OCI-LY7 (cell line): Measurements from ENCODE around the gene GRHL1. TPM values are rescaled to one million over a fixed set of nuclear protein-coding genes. Genes with fewer than 3 reads are reported as not detected.
"Not testable (repeated sequence)": the region's sequence is repeated elsewhere in the genome, so short reads cannot be mapped to it uniquely, and the experiment has no call there.

ENCODE experiments used
- BruUV-seq: library from RNA; stranded (reverse); fragments of 400-500 nt; replicated peaks from 2 replicates; lab custom pipeline; 2021; lab: Mats Ljungman, UMichigan
- CTCF ChIA-PET: fragments of 300-600 bp; sonication (Branson Sonifier 250); formaldehyde crosslinking; loops from one replicate; lab custom pipeline; 2022; ENCODE audit warnings: antibody characterized with exemption; ENCODE audit not compliant: unreplicated experiment; lab: Charles Lee
- POLR2A ChIA-PET: fragments of 300-600 bp; sonication (Branson Sonifier 250); formaldehyde crosslinking; loops from one replicate; lab custom pipeline; 2022; ENCODE audit warnings: antibody characterized with exemption; lab: Charles Lee
- DNase-seq: peaks from one replicate; pipeline ENCODE4 v3.0.0-alpha.2; 2015; ENCODE audit warnings: low spot score
- H2AFZ ChIP-seq: fragments of 200-600 bp; sonication (generic), shearing (Covaris generic); 2 replicates; pipeline ENCODE4 v1.6.1; 2014; ENCODE audit warnings: mild to moderate bottlenecking, antibody characterized with exemption, low read length, moderate library complexity
- H3K27ac ChIP-seq: fragments of 200-600 bp; sonication (generic); 2 replicates; pipeline ENCODE4 v1.5.1; 2014; ENCODE audit warnings: mixed run types, low read depth, mild to moderate bottlenecking, moderate library complexity, low read length, inconsistent platforms; ENCODE audit not compliant: poor library complexity, severe bottlenecking
- H3K36me3 ChIP-seq: fragments of 200-600 bp; sonication (generic); 2 replicates; pipeline ENCODE4 v1.6.1; 2014; ENCODE audit warnings: mild to moderate bottlenecking, antibody characterized with exemption, low read length, moderate library complexity, mixed read lengths; ENCODE audit not compliant: insufficient read depth
- H3K4me1 ChIP-seq: fragments of 200-600 bp; sonication (generic); 2 replicates; pipeline ENCODE4 v1.5.1; 2014; ENCODE audit warnings: mild to moderate bottlenecking, low read length; ENCODE audit not compliant: insufficient read depth, poor library complexity, severe bottlenecking
- H3K4me2 ChIP-seq: fragments of 200-600 bp; sonication (generic); 2 replicates; pipeline ENCODE4 v1.6.1; 2014; ENCODE audit warnings: mild to moderate bottlenecking, low read length
- H3K4me3 ChIP-seq: fragments of 200-600 bp; sonication (generic); 2 replicates; pipeline ENCODE4 v1.5.1; 2014; ENCODE audit warnings: mild to moderate bottlenecking, low read depth, low read length; ENCODE audit not compliant: poor library complexity, severe bottlenecking
- H3K79me2 ChIP-seq: fragments of 200-600 bp; sonication (generic); 2 replicates; pipeline ENCODE4 v1.6.1; 2016; ENCODE audit warnings: low read depth, mild to moderate bottlenecking, low read length, moderate library complexity, mixed read lengths; ENCODE audit not compliant: insufficient read depth
- H3K9me2 ChIP-seq: fragments of 200-600 bp; sonication (generic); 2 replicates; pipeline ENCODE4 v1.6.1; 2016; ENCODE audit warnings: mild to moderate bottlenecking, low read length, mixed read lengths; ENCODE audit not compliant: insufficient read depth
- H3K9me3 ChIP-seq: fragments of 200-600 bp; sonication (generic); 2 replicates; pipeline ENCODE4 v1.6.1; 2014; ENCODE audit warnings: mild to moderate bottlenecking, mixed run types, low read length, mixed read lengths
- H4K20me1 ChIP-seq: fragments of 200-600 bp; sonication (generic); 2 replicates; pipeline ENCODE4 v1.6.1; 2014; ENCODE audit warnings: mild to moderate bottlenecking, antibody characterized with exemption, low read length, moderate library complexity, mixed read lengths; ENCODE audit not compliant: insufficient read depth
- EZH2phosphoT487 ChIP-seq: fragments of 200-600 bp; sonication (generic); IDR thresholded peaks from 2 replicates; pipeline ENCODE4 v1.6.1; 2018; ENCODE audit warnings: low read depth, borderline replicate concordance, mild to moderate bottlenecking, mixed run types, antibody characterized with exemption, low read length, moderate library complexity, mixed read lengths
- intact Hi-C: fragments of 100-400 bp; cut with micrococcal nuclease; formaldehyde crosslinking; loops from one replicate; pipeline ENCODE4 v1.10.0; 2022; ENCODE audit not compliant: unreplicated experiment
- total RNA-seq, 2 experiments: library from RNA; depleted of rRNA in 1 of 2; stranded (reverse); fragments of >200 nt in 1 of 2; shearing (Covaris generic) in 1 of 2; gene quantifications; 2 replicates each; pipeline ENCODE4 v1.2.3, GENCODE V29; 2014 to 2022
- TF ChIP-seq, protein P1 (sequence below): fragments of 200-600 bp; sonication (generic); conservative IDR thresholded peaks from 2 replicates; pipeline ENCODE4 v1.5.1; 2014; ENCODE audit warnings: mild to moderate bottlenecking, antibody characterized with exemption, low read length, moderate library complexity, mixed read lengths

The GRHL1 gene
- total RNA-seq, 2 experiments from 2014 or later = 0.19 to 2.5 TPM

DNA sequence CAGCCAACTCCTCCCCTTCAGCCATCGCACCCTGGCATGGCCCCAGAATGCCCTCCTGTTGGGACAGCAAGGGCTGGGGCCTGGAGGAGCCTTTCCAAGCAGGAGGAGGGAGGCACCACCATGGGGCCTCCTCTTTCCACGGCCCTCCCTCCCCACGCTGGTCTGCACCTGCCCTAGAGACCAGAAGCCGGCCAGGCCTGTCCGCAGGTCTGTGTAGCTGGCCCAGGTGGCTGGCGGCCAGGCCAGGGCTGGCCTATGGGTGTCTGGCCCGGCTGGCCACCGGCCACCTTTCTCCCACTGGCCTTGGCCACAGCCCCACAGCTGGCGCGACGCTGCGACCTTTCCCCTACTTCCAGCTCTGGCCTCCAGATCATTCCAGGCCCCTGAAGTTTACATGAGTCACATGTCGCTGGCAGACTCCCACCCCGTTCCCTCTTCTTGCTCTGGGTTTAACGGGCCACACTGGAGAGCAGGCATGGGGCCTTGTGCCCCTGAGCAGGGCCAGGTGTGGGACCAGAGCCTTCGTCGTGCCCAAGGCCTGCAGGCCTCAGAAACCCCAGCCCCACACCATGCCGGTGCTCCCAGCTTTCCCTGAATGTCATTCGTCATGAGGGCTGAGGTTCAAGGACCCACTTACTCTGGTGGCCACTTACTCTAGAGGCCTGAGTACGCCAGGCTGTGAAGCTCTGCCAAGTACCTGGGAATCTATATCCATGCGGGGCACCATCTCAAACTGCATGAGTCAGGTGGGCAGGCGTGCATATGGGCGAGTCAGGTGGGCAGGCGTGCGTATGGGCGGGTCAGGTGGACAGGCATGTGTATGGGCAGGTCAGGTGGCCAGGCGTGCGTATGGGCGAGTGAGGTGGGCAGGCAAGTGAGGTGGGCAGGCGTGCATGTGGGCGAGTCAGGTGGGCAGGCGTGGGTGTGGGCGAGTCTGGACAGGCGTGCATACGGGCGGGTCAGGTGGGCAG is 58.6 kb downstream of the GRHL1 start:
- no TSS peak for BruUV-seq

DNA sequence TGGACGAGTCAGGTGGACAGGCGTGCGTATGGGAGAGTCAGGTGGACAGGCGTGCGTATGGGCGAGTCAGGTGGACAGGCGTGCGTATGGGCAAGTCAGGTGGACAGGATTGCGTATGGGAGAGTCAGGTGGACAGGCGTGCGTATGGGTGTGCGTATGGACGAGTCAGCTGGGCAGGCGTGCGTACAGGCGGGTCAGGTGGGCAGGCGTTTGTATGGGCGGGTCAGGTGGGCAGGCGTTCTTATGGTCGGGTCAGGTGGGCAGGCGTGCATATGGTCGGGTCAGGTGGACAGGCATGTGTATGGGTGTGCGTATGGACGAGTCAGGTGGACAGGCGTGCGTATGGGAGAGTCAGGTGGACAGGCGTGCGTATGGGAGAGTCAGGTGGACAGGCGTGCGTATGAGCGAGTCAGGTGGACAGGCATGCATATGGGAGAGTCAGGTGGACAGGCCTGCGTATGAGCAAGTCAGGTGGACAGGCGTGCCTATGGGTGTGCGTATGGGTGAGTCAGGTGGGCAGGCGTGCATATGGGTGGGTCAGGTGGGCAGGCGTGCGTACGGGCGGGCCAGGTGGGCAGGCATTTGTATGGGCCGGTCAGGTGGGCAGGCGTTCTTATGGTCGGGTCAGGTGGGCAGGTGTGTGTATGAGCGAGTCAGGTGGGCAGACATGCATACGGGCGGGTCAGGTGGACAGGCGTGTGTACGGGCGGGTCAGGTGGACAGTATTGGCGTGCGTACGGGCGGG is 59.5 kb downstream of the GRHL1 start:
- H3K27ac ChIP-seq, H2AFZ ChIP-seq, H3K79me2 ChIP-seq, CTCF ChIA-PET, POLR2A ChIA-PET, H3K9me3 ChIP-seq, H3K36me3 ChIP-seq, H3K4me2 ChIP-seq, intact Hi-C loops, H3K9me2 ChIP-seq, H4K20me1 ChIP-seq, DNase-seq, H3K4me3 ChIP-seq, H3K4me1 ChIP-seq, BruUV-seq: not testable (repeated sequence)

More for the DNA sequence above, 58.6 kb downstream of the GRHL1 start:
- H3K27ac ChIP-seq = no peak overlapping the region
- no peaks in the 10 kb centered on the region for H3K36me3 ChIP-seq
- no peaks in the 10 kb centered on the region for H3K9me3 ChIP-seq
- intact Hi-C loops = no loop called here
- no peak for DNase-seq
- POLR2A ChIA-PET = no interaction called here
- no peak overlapping the region for H3K4me3 ChIP-seq
- no peaks in the 10 kb centered on the region for H3K4me1 ChIP-seq
- TF ChIP-seq, protein P1, sequence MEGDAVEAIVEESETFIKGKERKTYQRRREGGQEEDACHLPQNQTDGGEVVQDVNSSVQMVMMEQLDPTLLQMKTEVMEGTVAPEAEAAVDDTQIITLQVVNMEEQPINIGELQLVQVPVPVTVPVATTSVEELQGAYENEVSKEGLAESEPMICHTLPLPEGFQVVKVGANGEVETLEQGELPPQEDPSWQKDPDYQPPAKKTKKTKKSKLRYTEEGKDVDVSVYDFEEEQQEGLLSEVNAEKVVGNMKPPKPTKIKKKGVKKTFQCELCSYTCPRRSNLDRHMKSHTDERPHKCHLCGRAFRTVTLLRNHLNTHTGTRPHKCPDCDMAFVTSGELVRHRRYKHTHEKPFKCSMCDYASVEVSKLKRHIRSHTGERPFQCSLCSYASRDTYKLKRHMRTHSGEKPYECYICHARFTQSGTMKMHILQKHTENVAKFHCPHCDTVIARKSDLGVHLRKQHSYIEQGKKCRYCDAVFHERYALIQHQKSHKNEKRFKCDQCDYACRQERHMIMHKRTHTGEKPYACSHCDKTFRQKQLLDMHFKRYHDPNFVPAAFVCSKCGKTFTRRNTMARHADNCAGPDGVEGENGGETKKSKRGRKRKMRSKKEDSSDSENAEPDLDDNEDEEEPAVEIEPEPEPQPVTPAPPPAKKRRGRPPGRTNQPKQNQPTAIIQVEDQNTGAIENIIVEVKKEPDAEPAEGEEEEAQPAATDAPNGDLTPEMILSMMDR = no peak
- TF ChIP-seq EZH2phosphoT487 = no peak
- H4K20me1 ChIP-seq = no peaks in the 10 kb centered on the region
- CTCF ChIA-PET = no interaction called here
- no peak overlapping the region for H3K4me2 ChIP-seq
- no peaks in the 10 kb centered on the region for H3K79me2 ChIP-seq
- no peaks in the 10 kb centered on the region for H3K9me2 ChIP-seq
- H2AFZ ChIP-seq = no peak overlapping the region

DNA sequence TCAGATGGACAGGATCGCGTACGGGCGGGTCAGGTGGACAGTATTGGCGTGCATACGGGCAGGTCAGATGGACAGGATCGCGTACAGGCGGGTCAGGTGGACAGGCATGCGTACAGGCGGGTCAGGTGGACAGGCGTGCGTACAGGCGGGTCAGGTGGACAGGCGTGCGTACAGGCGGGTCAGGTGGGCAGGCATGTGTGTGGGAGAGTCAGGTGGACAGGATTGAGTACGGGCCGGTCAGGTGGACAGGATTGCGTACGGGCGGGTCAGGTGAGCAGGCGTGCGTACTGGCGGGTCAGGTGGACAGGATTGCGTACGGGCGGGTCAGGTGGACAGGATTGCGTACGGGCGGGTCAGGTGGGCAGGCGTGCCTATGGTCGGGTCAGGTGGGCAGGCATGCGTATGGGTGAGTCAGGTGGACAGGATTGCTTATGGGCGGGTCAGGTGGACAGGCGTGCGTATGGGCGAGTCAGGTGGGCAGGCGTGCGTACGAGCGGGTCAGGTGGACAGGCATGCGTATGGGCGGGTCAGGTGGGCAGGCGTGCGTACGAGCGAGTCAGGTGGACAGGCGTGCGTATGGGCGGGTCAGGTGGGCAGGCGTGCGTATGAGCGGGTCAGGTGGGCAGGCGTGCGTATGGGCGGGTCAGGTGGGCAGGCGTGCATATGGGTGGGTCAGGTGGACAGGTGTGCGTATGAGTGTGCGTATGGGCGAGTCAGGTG is 60.3 kb downstream of the GRHL1 start:
- POLR2A ChIA-PET, H3K9me2 ChIP-seq, H3K79me2 ChIP-seq, H3K4me1 ChIP-seq, H3K36me3 ChIP-seq, H3K9me3 ChIP-seq, H4K20me1 ChIP-seq, BruUV-seq, CTCF ChIA-PET, intact Hi-C loops, H3K4me2 ChIP-seq, DNase-seq, H3K4me3 ChIP-seq, H2AFZ ChIP-seq, H3K27ac ChIP-seq: not testable (repeated sequence)

DNA sequence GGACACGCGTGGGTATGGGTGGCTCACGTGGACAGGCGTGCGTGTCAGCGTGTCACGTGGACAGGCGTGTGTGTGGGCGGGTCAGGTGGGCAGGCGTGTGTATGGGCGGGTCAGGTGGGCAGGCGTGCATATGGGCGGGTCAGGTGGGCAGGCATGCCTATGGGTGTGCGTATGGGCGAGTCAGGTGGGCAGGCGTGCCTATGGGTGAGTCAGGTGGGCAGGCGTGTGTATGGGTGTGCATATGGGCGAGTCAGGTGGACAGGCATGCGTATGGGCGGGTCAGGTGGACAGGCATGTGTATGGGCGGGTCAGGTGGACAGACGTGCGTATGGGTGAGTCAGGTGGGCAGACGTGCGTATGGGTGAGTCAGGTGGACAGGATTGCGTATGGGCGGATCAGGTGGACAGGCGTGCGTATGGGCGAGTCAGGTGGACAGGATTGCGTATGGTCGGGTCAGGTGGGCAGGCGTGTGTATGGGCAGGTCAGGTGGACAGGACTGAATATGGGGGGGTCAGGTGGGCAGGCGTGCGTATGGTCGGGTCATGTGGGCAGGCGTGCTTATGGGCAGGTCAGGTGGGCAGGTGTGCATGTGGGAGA is 61.0 kb downstream of the GRHL1 start:
- POLR2A ChIA-PET = not testable (repeated sequence)

More for the DNA sequence above, 61.0 kb downstream of the GRHL1 start:
- H3K4me3 ChIP-seq, DNase-seq, H3K4me2 ChIP-seq, H2AFZ ChIP-seq, BruUV-seq, H4K20me1 ChIP-seq, CTCF ChIA-PET, H3K27ac ChIP-seq, H3K9me2 ChIP-seq, H3K79me2 ChIP-seq, H3K36me3 ChIP-seq, intact Hi-C loops, H3K9me3 ChIP-seq, H3K4me1 ChIP-seq: not testable (repeated sequence)
